Measurements from ENCODE around the gene PASK.

The PASK gene

GRCh38 chr2:241080405-241081189 is 68.7 kb downstream of the PASK start:
- DNase-seq, result no peak

GRCh38 chr2:241074901-241075540 is 74.3 kb downstream of the PASK start:
- DNase-seq, result no peak

GRCh38 chr2:241074065-241074818 is 75.0 kb downstream of the PASK start:
- DNase-seq, result no peak

GRCh38 chr2:241073166-241074064 is 75.9 kb downstream of the PASK start:
- no peak for DNase-seq

GRCh38 chr2:241072553-241073165 is 76.6 kb downstream of the PASK start:
- no peak for DNase-seq

- DNase-seq, result no peak
Observed at GRCh38 chr2:241072151-241072550, 77.1 kb downstream of the PASK start.

- DNase-seq, result no peak
Observed at GRCh38 chr2:241071677-241072111, 77.6 kb downstream of the PASK start.

GRCh38 chr2:241070811-241071676 is 78.2 kb downstream of the PASK start:
- no peak for DNase-seq

- no peak for DNase-seq
Observed at GRCh38 chr2:241070361-241070760, 78.9 kb downstream of the PASK start.

GRCh38 chr2:241069821-241070281 is 79.4 kb downstream of the PASK start:
- DNase-seq, result no peak

- DNase-seq, result no peak
Observed at GRCh38 chr2:241068942-241069810, 80.1 kb downstream of the PASK start.

GRCh38 chr2:241068136-241068941 is 80.9 kb downstream of the PASK start:
- DNase-seq, result no peak

GRCh38 chr2:241067501-241068135 is 81.7 kb downstream of the PASK start:
- no peak for DNase-seq

- no peak for DNase-seq
Observed at GRCh38 chr2:241066893-241067341, 82.4 kb downstream of the PASK start.

- DNase-seq, result no peak
Observed at GRCh38 chr2:241066171-241066892, 82.9 kb downstream of the PASK start.

- DNase-seq, result no peak
Observed at GRCh38 chr2:241065355-241065803, 83.9 kb downstream of the PASK start.

- DNase-seq, result no peak
Observed at GRCh38 chr2:241064802-241065354, 84.4 kb downstream of the PASK start.
